Liver (tissue), 9 donors: ENCODE data around the gene UBR4. TPM values are rescaled to one million over a fixed set of nuclear protein-coding genes. Genes with fewer than 3 reads are reported as not detected.

Source experiments
- DNase-seq: peaks from one replicate; pipeline ENCODE4 v3.0.0-alpha.2; 2017; ENCODE audit warnings: low spot score
- H3K27ac ChIP-seq, 2 donors: one replicate each; pipeline ENCODE4 v1.7.0; 2013; ENCODE audit warnings: inconsistent platforms in 2 of 2, low read length in 2 of 2, control low read depth in 1 of 2, low read depth in 1 of 2, mild to moderate bottlenecking in 1 of 2
- H3K27me3 ChIP-seq, 4 donors: one replicate each; pipeline versions ENCODE4 v1.6.1 to v1.7.0; 2013; ENCODE audit warnings: low read length in 3 of 4, inconsistent platforms in 1 of 4, mild to moderate bottlenecking in 1 of 4, moderate library complexity in 1 of 4; ENCODE audit not compliant: control insufficient read depth in 4 of 4, insufficient read depth in 4 of 4
- H3K36me3 ChIP-seq, 4 donors: one replicate each; pipeline versions ENCODE4 v1.6.1 to v1.7.0; 2013; ENCODE audit warnings: low read length in 3 of 4, mild to moderate bottlenecking in 3 of 4, low read depth in 1 of 4, moderate library complexity in 1 of 4; ENCODE audit not compliant: control insufficient read depth in 4 of 4, insufficient read depth in 3 of 4
- H3K4me1 ChIP-seq, 4 donors: one replicate each; pipeline versions ENCODE4 v1.6.1 to v1.7.0; 2013; ENCODE audit warnings: low read length in 3 of 4, mild to moderate bottlenecking in 3 of 4, moderate library complexity in 1 of 4; ENCODE audit not compliant: control insufficient read depth in 4 of 4, insufficient read depth in 4 of 4
- H3K4me3 ChIP-seq, 3 donors: one replicate each; pipeline versions ENCODE4 v1.6.1 to v1.7.0; 2013; ENCODE audit warnings: low read length in 3 of 3, control low read depth in 1 of 3, low read depth in 1 of 3, mild to moderate bottlenecking in 1 of 3
- H3K9ac ChIP-seq, 2 donors: one replicate each; pipeline ENCODE4 v1.7.0; 2013; ENCODE audit warnings: low read length in 2 of 2, mild to moderate bottlenecking in 2 of 2, moderate library complexity in 2 of 2, control low read depth in 1 of 2, low read depth in 1 of 2
- H3K9me3 ChIP-seq, 4 donors: one replicate each; pipeline versions ENCODE4 v1.6.1 to v1.7.0; 2013; ENCODE audit warnings: low read length in 3 of 4; ENCODE audit not compliant: control insufficient read depth in 4 of 4
- CTCF ChIP-seq: fragments of 150-350 bp; IDR thresholded peaks from 2 replicates; pipeline ENCODE4 v1.5.1; 2017; ENCODE audit warnings: improper control_type of control experiment, low read depth, low read length; ENCODE audit not compliant: missing input control
- EGR1 ChIP-seq, 2 donors: IDR thresholded peaks; 2 replicates each; pipeline ENCODE4 v1.6.1; 2016 to 2018; ENCODE audit warnings: antibody characterized with exemption in 2 of 2, low read depth in 2 of 2
- GABPA ChIP-seq, 2 donors: IDR thresholded peaks in 1 of 2; conservative IDR thresholded peaks in 1 of 2; 2 replicates each; pipeline ENCODE4 v1.6.1; 2016; ENCODE audit warnings: antibody characterized with exemption in 2 of 2, mild to moderate bottlenecking in 1 of 2, moderate library complexity in 1 of 2
- HNF4A ChIP-seq, 2 donors: conservative IDR thresholded peaks; 2 replicates each; pipeline ENCODE4 v1.6.1; 2016; ENCODE audit warnings: antibody characterized with exemption in 2 of 2, mild to moderate bottlenecking in 2 of 2
- HNF4G ChIP-seq: IDR thresholded peaks from 2 replicates; pipeline ENCODE4 v1.6.1; 2016; ENCODE audit warnings: antibody characterized with exemption
- SP1 ChIP-seq: IDR thresholded peaks from 2 replicates; pipeline ENCODE4 v1.6.1; 2018; ENCODE audit warnings: antibody characterized with exemption, mild to moderate bottlenecking
- YY1 ChIP-seq: IDR thresholded peaks from 2 replicates; pipeline ENCODE4 v1.6.1; 2016; ENCODE audit warnings: antibody characterized with exemption, mild to moderate bottlenecking
- WGBS: extraction: QIAGEN DNeasy Blood & Tissue Kit; methylation state at CpG from one replicate; pipeline ENCODE4 v1.1.7; 2013; 5-methylcytosine and 5-hydroxymethylcytosine counted together
- polyA plus RNA-seq, 2 donors: library from polyadenylated mRNA; stranded (reverse) in 1 of 2; unstranded in 1 of 2; fragments of 200-250 nt in 1 of 2; fragments of >200 nt in 1 of 2; fragmentation: Nextera tagmentation in 1 of 2; extraction: Ambion mirVana in 1 of 2; gene quantifications; one replicate each; pipeline versions ENCODE4 v1.2.1 to v1.2.3, GENCODE V29; 2013 to 2015
- total RNA-seq, 2 donors: library from RNA; depleted of rRNA; stranded (reverse); fragments of >200 nt; gene quantifications; one replicate each; pipeline ENCODE4 v1.2.3, GENCODE V29; 2014
- TF ChIP-seq, protein P1 (sequence below): IDR thresholded peaks from 2 replicates; pipeline ENCODE4 v1.6.1; 2016; ENCODE audit warnings: antibody characterized with exemption, mild to moderate bottlenecking
- donor health status: healthy.
- donor health status: healthy.
- donor health status: healthy.
- donor health status: healthy.
- donor health status: healthy.

The UBR4 gene
- total and polyA plus RNA-seq, 4 donors, result 45.4 to 156 (median 86.9) TPM

GRCh38 chr1:19057784-19058475 is 152.1 kb downstream of the UBR4 start (continued):
- TF ChIP-seq, protein P1, sequence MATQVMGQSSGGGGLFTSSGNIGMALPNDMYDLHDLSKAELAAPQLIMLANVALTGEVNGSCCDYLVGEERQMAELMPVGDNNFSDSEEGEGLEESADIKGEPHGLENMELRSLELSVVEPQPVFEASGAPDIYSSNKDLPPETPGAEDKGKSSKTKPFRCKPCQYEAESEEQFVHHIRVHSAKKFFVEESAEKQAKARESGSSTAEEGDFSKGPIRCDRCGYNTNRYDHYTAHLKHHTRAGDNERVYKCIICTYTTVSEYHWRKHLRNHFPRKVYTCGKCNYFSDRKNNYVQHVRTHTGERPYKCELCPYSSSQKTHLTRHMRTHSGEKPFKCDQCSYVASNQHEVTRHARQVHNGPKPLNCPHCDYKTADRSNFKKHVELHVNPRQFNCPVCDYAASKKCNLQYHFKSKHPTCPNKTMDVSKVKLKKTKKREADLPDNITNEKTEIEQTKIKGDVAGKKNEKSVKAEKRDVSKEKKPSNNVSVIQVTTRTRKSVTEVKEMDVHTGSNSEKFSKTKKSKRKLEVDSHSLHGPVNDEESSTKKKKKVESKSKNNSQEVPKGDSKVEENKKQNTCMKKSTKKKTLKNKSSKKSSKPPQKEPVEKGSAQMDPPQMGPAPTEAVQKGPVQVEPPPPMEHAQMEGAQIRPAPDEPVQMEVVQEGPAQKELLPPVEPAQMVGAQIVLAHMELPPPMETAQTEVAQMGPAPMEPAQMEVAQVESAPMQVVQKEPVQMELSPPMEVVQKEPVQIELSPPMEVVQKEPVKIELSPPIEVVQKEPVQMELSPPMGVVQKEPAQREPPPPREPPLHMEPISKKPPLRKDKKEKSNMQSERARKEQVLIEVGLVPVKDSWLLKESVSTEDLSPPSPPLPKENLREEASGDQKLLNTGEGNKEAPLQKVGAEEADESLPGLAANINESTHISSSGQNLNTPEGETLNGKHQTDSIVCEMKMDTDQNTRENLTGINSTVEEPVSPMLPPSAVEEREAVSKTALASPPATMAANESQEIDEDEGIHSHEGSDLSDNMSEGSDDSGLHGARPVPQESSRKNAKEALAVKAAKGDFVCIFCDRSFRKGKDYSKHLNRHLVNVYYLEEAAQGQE, result no peak

DNA sequence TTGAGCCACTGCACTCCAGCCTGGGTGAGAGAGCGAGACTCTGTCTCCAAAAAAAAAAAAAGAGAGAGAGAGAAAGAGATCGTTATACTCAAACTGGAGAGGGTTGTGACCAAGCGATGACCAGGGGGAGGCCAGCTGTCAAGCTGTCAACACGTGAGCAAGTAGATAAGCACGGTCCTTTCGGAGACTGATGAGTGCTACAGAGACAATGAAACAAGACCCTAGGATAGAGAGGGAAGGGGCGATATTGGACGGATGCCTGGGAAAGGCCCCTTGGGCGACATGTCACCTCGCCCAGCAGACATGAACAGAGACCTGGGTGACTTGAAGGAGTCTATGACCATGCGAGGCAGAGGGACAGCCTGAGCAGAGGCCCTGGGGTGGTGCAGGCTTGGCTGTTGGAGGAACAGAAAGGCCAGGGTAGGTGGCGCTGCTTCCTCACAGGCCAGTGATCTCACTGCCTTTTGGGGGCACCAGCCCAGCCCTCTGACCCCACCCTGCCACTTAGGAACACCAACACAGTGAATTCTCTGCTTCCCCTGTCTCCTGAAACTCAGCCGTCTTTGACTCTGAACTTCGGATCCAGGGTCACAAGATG is 152.8 kb downstream of the UBR4 start:
- Histone ChIP-seq H3K4me3 (no peak overlapping the region), H3K27ac (no peak overlapping the region), H3K9ac (no peak overlapping the region), H3K9me3 (no peaks in the 10 kb centered on the region), H3K27me3 (no peaks in the 10 kb centered on the region), H3K4me1 (no peaks in the 10 kb centered on the region), H3K36me3 (no peaks in the 10 kb centered on the region)
- TF ChIP-seq CTCF (no peak), GABPA (IDR thresholded peaks at IDR 0.05 in 1 of 2, conservative IDR thresholded peaks at IDR 0.05 in 1 of 2) (no peak), HNF4G (no peak), EGR1 (IDR thresholded peaks at IDR 0.05; ENCODE audit: low read depth in 2 of 2) (no peak)
- WGBS, result 92% methylated on average over 14 of the region's 14 CpGs
- no peak for DNase-seq

- no peaks in the 10 kb centered on the region for H3K27me3 ChIP-seq
- no peaks in the 10 kb centered on the region for H3K9me3 ChIP-seq
- DNase-seq, result no peak
- no peak overlapping the region for H3K9ac ChIP-seq
- no peaks in the 10 kb centered on the region for H3K36me3 ChIP-seq
- WGBS, result 66% methylated on average over 7 of the region's 7 CpGs
- no peak overlapping the region for H3K4me3 ChIP-seq
- no peaks in the 10 kb centered on the region for H3K4me1 ChIP-seq
- H3K27ac ChIP-seq, result no peak overlapping the region
- TF ChIP-seq HNF4A (conservative IDR thresholded peaks at IDR 0.05) (no peak), YY1 (no peak)
Observed at GRCh38 chr1:19055701-19056100, 154.4 kb downstream of the UBR4 start.

GRCh38 chr1:19055001-19055400 is 155.1 kb downstream of the UBR4 start:
- Histone ChIP-seq H3K9me3 (no peaks in the 10 kb centered on the region), H3K27me3 (no peaks in the 10 kb centered on the region), H3K4me1 (no peaks in the 10 kb centered on the region), H3K36me3 (no peaks in the 10 kb centered on the region), H3K9ac (no peak overlapping the region), H3K27ac (no peak overlapping the region), H3K4me3 (no peak overlapping the region)
- 62% methylated on average over 11 of the region's 11 CpGs for WGBS
- TF ChIP-seq GABPA (IDR thresholded peaks at IDR 0.05 in 1 of 2, conservative IDR thresholded peaks at IDR 0.05 in 1 of 2) (no peak), SP1 (no peak)
- no peak for DNase-seq
